Breast epithelium (tissue), 4 donors: ENCODE data around the gene FAM200C. TPM values are rescaled to one million over a fixed set of nuclear protein-coding genes. Genes with fewer than 3 reads are reported as not detected.

ENCODE experiments used
- DNase-seq, 2 donors: peaks; one replicate each; pipeline ENCODE4 v3.0.0-alpha.2; 2019; ENCODE audit warnings: low spot score in 2 of 2
- H3K27ac ChIP-seq, 2 donors: fragments of 200-600 bp; sonication (generic) in 1 of 2; one replicate each; pipeline ENCODE4 v1.5.1; 2016 to 2019; ENCODE audit warnings: mild to moderate bottlenecking in 1 of 2
- H3K27me3 ChIP-seq, 2 donors: fragments of 200-600 bp; sonication (generic) in 1 of 2; one replicate each; pipeline versions ENCODE4 v1.5.1 to v1.6.0; 2017 to 2019; ENCODE audit warnings: control low read depth in 1 of 2, mild to moderate bottlenecking in 1 of 2
- H3K36me3 ChIP-seq: fragments of 200-600 bp; one replicate; pipeline ENCODE4 v1.5.1; 2019
- H3K4me1 ChIP-seq, 2 donors: fragments of 200-600 bp; sonication (generic); one replicate each; pipeline ENCODE4 v1.5.1; 2016 to 2019; ENCODE audit warnings: control low read depth in 1 of 2
- H3K4me3 ChIP-seq, 3 donors: fragments of 200-600 bp; sonication (generic); 1 replicate in 2 of 3; 2 replicates in 1 of 3; pipeline ENCODE4 v1.5.1; 2016 to 2019; ENCODE audit warnings: mild to moderate bottlenecking in 3 of 3, moderate library complexity in 2 of 3
- H3K9me3 ChIP-seq, 2 donors: fragments of 200-600 bp; sonication (generic) in 1 of 2; one replicate each; pipeline ENCODE4 v1.5.1; 2016 to 2019; ENCODE audit warnings: control low read depth in 1 of 2
- CTCF ChIP-seq, 3 donors: fragments of 450-650 bp; IDR thresholded peaks; one replicate each; pipeline ENCODE4 v1.5.1; 2016 to 2017; ENCODE audit warnings: antibody characterized with exemption in 3 of 3, mild to moderate bottlenecking in 3 of 3, moderate library complexity in 3 of 3
- POLR2A ChIP-seq: fragments of 450-650 bp; IDR thresholded peaks from one replicate; pipeline ENCODE4 v1.6.1; 2016; ENCODE audit warnings: antibody characterized with exemption, mild to moderate bottlenecking, moderate library complexity
- POLR2AphosphoS5 ChIP-seq, 3 donors: sonication (generic); formaldehyde crosslinking; IDR thresholded peaks; one replicate each; pipeline ENCODE4 v1.6.1; 2017; ENCODE audit warnings: antibody characterized with exemption in 3 of 3
- intact Hi-C: fragments of 100-400 bp; cut with DNase I; formaldehyde crosslinking; loops from one replicate; pipeline ENCODE4 v1.15.1; 2023; ENCODE audit warnings: low total_unique reads
- total RNA-seq, 3 donors: library from RNA; depleted of rRNA; stranded (reverse); fragments of >200 nt; gene quantifications; one replicate each; pipeline ENCODE4 v1.1.0, GENCODE V29; 2016

FAM200C gene
- 1 to 10 TPM; 2.7 to 5.6 (median 5.6) TPM for total RNA-seq

DNA sequence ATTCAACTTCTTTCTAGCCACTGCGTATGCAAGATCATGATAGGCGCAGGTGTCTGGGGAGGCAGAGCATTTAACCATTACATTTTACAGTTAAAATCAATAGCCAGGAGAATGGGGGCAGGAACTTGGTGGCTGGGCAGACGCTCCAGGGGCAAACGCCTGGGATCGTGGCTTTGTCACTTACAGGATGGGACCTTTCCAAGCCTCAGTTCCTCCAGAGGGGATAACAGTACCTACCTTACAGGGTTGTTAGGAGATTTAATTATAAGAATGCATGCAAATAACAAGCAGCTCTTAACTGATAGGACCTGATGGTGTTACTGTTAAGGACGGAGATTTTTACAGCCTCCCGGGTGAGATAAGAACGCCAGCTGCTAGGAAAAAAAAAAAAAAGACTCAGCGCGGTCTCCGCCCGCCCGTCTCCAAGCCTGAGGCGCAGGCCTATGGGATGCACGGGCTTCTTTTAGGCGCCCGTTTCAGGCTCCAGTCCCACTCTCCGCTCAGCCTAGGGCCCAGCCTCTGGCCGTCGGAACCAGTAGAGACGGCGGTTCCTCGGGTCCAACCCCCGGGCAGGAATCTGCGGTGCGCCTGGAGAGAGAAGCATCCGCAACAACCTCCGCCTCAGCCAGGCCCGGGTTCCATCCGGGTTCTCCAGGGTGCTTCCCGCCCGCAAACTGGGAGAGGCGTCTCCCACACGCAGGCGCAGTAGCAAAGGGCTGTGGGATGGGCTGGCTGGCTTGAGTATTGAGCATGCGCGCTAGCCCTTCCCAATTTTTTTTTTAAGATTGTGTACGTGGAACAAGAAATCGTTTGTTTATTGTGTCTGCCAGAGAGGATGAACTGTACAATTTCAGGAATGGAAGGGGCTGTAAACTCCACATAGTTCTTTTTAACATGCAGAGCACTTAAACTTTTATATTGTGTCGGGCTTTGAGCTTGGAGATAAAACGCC is at the start of gene FAM200C:
Gene FAM200C (minus strand): TSS at position 653 of the 952 bp plus-strand sequence. CDS start 4,564 bp downstream, outside the sequence.
- intact Hi-C loops, result no loop called here
- TF ChIP-seq POLR2A (peak; percentile 96), POLR2AphosphoS5 (IDR thresholded peaks at IDR 0.05) (peak; percentile 88 to 96 (median 95)), CTCF (IDR thresholded peaks at IDR 0.05) (no peak)
- H3K27ac ChIP-seq, result peak within 1 kb of the TSS; percentile 83 to 88

GRCh38 chr5:160449458-160449857 is 49.6 kb upstream of the FAM200C start:
- TF ChIP-seq POLR2A, result no peak
- TF ChIP-seq POLR2AphosphoS5 (IDR thresholded peaks at IDR 0.05), result no peak
- TF ChIP-seq CTCF (IDR thresholded peaks at IDR 0.05), result no peak
- no peaks in the 10 kb centered on the region for H3K27me3 ChIP-seq
- no peaks in the 10 kb centered on the region for H3K9me3 ChIP-seq
- no peaks in the 10 kb centered on the region for H3K4me1 ChIP-seq
- no peak overlapping the region for H3K27ac ChIP-seq
- H3K4me3 ChIP-seq, result no peak overlapping the region
- no peak for DNase-seq
- no peaks in the 10 kb centered on the region for H3K36me3 ChIP-seq
- intact Hi-C loops, result no loop called here

More for the DNA sequence above, at the start of gene FAM200C:
- Histone ChIP-seq H3K4me3 (peak within 1 kb of the TSS; percentile 69 to 80 (median 70)), H3K36me3 (peaks cover 9% of the 10 kb centered on the region), H3K9me3 (no peaks in the 10 kb centered on the region), H3K27me3 (no peaks in the 10 kb centered on the region), H3K4me1 (no peaks in the 10 kb centered on the region)
- peak; percentile 79 to 86 for DNase-seq

DNA sequence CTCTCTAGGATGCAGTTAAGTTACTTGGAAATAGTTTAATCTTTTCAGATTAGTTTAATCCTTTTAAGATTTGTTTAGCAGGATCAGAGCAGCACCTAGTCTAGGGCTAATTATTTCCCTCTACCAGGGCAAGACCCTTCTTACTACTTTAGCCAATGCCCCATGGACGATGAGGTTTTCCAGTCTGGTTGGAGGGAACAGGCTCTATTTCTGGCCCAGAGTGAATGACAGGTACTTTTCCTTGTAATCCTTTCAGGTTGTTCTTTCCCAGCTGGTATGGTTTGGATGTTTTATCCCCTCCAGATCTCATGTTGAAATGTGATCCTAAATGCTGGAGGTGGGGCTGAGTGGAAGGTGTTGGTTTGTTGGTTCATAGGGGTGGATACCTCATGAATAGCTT is 49.0 kb upstream of the FAM200C start:
- no peak for DNase-seq
- no peaks in the 10 kb centered on the region for H3K36me3 ChIP-seq
- no peaks in the 10 kb centered on the region for H3K9me3 ChIP-seq
- no peaks in the 10 kb centered on the region for H3K27me3 ChIP-seq
- no peak overlapping the region for H3K4me3 ChIP-seq
- H3K4me1 ChIP-seq, result no peaks in the 10 kb centered on the region
- TF ChIP-seq POLR2AphosphoS5 (IDR thresholded peaks at IDR 0.05) (no peak), POLR2A (no peak), CTCF (IDR thresholded peaks at IDR 0.05) (no peak)
- H3K27ac ChIP-seq, result no peak overlapping the region
- intact Hi-C loops, result no loop called here

- no peak for DNase-seq
- Histone ChIP-seq H3K27ac (no peak overlapping the region), H3K36me3 (no peaks in the 10 kb centered on the region), H3K4me1 (no peaks in the 10 kb centered on the region), H3K27me3 (no peaks in the 10 kb centered on the region), H3K9me3 (no peaks in the 10 kb centered on the region), H3K4me3 (no peak overlapping the region)
- intact Hi-C loops, result no loop called here
- no peak for TF ChIP-seq POLR2AphosphoS5 (IDR thresholded peaks at IDR 0.05)
- no peak for TF ChIP-seq POLR2A
- TF ChIP-seq CTCF (IDR thresholded peaks at IDR 0.05), result no peak
Measured at GRCh38 chr5:160445751-160446150, 45.9 kb upstream of the FAM200C start.

GRCh38 chr5:160445132-160445531 is 45.3 kb upstream of the FAM200C start:
- no peaks in the 10 kb centered on the region for H3K4me1 ChIP-seq
- no peaks in the 10 kb centered on the region for H3K9me3 ChIP-seq
- H3K36me3 ChIP-seq, result no peaks in the 10 kb centered on the region
- intact Hi-C loops, result no loop called here
- no peak overlapping the region for H3K27ac ChIP-seq
- no peak for DNase-seq
- no peak overlapping the region for H3K4me3 ChIP-seq
- H3K27me3 ChIP-seq, result no peaks in the 10 kb centered on the region
- TF ChIP-seq CTCF (IDR thresholded peaks at IDR 0.05) (no peak), POLR2A (no peak), POLR2AphosphoS5 (IDR thresholded peaks at IDR 0.05) (no peak)
